Measurements from ENCODE around the gene CETP.

GRCh38 chr16:56948234-56948633 is 13.5 kb upstream of the CETP start:
- TF ChIP-seq CTCF (IDR thresholded peaks at IDR 0.05): no peak
- TF ChIP-seq POLR2A (IDR thresholded peaks at IDR 0.05): no peak
- no peak for TF ChIP-seq EP300 (IDR thresholded peaks at IDR 0.05)
